ENCODE measurements around the gene GPR132. TPM values are rescaled to one million over a fixed set of nuclear protein-coding genes. Genes with fewer than 3 reads are reported as not detected.

The GPR132 gene
- total and polyA plus RNA-seq, 9 of the 15 experiments (the other 6 are each of a cell fraction or from before 2014, with no cell fraction given): 0.01 to 1.1 (median 0.25) TPM; not detected in 1

DNA sequence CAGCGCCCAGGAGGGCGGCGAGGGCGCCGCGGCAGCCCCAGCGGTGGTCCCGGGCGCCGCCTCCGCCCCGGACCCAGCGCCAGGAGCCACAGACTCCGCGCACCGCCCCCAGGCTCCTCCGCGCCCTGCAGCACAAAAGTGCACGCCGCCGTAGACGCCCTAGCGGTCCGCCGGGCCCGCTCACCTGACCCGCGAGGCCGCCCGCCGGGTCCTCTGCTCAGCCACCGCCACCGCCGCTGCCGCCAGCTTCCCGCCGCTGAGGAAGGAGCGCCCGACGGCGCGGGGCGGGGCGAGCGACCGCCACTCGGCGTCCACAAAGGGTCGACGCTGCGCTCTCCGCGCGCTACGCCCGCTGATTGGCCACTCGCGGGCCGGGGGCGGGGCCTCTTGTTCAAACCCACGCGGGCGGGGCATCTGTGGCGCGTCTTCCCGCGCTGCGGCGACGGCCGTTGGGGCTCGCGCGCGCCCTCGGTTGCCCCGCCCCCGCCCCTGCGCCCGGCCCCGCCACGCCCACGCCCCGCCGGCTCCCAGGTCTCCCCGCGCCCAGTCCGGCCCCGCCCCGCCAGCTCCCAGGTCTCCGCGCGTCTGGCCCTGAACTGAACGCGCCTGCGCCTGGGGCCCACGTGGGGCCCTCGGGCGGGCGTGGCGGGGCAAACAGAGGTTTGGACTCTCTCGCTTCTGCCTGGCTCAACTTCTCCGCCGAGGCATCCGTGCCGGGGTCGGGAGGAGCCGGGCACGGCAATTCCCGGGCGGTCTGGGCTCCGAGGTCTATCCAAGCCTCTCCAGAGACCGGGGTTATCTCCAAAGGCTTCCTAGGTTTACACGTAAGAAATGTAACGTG, 44.2 kb downstream of the GPR132 start, which contains the start of gene CDCA4 (continued):
- TF ChIP-seq, protein P1, sequence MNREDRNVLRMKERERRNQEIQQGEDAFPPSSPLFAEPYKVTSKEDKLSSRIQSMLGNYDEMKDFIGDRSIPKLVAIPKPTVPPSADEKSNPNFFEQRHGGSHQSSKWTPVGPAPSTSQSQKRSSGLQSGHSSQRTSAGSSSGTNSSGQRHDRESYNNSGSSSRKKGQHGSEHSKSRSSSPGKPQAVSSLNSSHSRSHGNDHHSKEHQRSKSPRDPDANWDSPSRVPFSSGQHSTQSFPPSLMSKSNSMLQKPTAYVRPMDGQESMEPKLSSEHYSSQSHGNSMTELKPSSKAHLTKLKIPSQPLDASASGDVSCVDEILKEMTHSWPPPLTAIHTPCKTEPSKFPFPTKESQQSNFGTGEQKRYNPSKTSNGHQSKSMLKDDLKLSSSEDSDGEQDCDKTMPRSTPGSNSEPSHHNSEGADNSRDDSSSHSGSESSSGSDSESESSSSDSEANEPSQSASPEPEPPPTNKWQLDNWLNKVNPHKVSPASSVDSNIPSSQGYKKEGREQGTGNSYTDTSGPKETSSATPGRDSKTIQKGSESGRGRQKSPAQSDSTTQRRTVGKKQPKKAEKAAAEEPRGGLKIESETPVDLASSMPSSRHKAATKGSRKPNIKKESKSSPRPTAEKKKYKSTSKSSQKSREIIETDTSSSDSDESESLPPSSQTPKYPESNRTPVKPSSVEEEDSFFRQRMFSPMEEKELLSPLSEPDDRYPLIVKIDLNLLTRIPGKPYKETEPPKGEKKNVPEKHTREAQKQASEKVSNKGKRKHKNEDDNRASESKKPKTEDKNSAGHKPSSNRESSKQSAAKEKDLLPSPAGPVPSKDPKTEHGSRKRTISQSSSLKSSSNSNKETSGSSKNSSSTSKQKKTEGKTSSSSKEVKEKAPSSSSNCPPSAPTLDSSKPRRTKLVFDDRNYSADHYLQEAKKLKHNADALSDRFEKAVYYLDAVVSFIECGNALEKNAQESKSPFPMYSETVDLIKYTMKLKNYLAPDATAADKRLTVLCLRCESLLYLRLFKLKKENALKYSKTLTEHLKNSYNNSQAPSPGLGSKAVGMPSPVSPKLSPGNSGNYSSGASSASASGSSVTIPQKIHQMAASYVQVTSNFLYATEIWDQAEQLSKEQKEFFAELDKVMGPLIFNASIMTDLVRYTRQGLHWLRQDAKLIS (CRISPR knock-in tag; IDR thresholded peaks at IDR 0.05): no peak
- peak; percentile 19; the same call in 1 of the 2 replicates for TF ChIP-seq EP300 (IDR thresholded peaks at IDR 0.05; ENCODE audit: low read length)
- TF ChIP-seq ZNF282 (CRISPR knock-in tag; IDR thresholded peaks at IDR 0.05): no peak
- no peak for TF ChIP-seq MTA1 (IDR thresholded peaks at IDR 0.05; ENCODE audit: borderline replicate concordance)
- TF ChIP-seq, protein P2, sequence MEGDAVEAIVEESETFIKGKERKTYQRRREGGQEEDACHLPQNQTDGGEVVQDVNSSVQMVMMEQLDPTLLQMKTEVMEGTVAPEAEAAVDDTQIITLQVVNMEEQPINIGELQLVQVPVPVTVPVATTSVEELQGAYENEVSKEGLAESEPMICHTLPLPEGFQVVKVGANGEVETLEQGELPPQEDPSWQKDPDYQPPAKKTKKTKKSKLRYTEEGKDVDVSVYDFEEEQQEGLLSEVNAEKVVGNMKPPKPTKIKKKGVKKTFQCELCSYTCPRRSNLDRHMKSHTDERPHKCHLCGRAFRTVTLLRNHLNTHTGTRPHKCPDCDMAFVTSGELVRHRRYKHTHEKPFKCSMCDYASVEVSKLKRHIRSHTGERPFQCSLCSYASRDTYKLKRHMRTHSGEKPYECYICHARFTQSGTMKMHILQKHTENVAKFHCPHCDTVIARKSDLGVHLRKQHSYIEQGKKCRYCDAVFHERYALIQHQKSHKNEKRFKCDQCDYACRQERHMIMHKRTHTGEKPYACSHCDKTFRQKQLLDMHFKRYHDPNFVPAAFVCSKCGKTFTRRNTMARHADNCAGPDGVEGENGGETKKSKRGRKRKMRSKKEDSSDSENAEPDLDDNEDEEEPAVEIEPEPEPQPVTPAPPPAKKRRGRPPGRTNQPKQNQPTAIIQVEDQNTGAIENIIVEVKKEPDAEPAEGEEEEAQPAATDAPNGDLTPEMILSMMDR (IDR thresholded peaks at IDR 0.05 in 2 of 3, conservative IDR thresholded peaks at IDR 0.05 in 1 of 3; ENCODE audit: insufficient read depth in 2 of 3, low read depth in 1 of 3, low read length in 3 of 3): no peak
- no peak for TF ChIP-seq SMARCB1 (IDR thresholded peaks at IDR 0.05; ENCODE audit: insufficient read length, low read depth)
- TF ChIP-seq MAZ (CRISPR knock-in tag; conservative IDR thresholded peaks at IDR 0.05 in 1 of 2, IDR thresholded peaks at IDR 0.05 in 1 of 2): peak in 1 of 2 experiments; percentile 64
- TF ChIP-seq SP2 (IDR thresholded peaks at IDR 0.05; ENCODE audit: extremely low read depth, low read depth, low read length, poor library complexity, severe bottlenecking): no peak
- no peak for TF ChIP-seq HDAC6 (IDR thresholded peaks at IDR 0.05; ENCODE audit: low read depth, low read length)
- peak; percentile 48; the same call in 1 of the 2 replicates for TF ChIP-seq CREM (IDR thresholded peaks at IDR 0.05; ENCODE audit: low read depth)
- no peak for TF ChIP-seq MYNN (IDR thresholded peaks at IDR 0.05)
- TF ChIP-seq MYNN (CRISPR knock-in tag; IDR thresholded peaks at IDR 0.05): no peak
- TF ChIP-seq FOXJ2 (tag; IDR thresholded peaks at IDR 0.05): no peak
- TF ChIP-seq ASH1L (IDR thresholded peaks at IDR 0.05; ENCODE audit: borderline replicate concordance, low read depth, partially characterized antibody): no peak
- no peak for TF ChIP-seq ZEB2 (IDR thresholded peaks at IDR 0.05)
- TF ChIP-seq, protein P3, sequence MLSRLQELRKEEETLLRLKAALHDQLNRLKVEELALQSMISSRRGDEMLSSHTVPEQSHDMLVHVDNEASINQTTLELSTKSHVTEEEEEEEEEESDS (CRISPR knock-in tag; IDR thresholded peaks at IDR 0.05): no peak
- TF ChIP-seq ARNT (IDR thresholded peaks at IDR 0.05): no peak
- no peak for TF ChIP-seq ZNF24 (IDR thresholded peaks at IDR 0.05)
- TF ChIP-seq, protein P4, sequence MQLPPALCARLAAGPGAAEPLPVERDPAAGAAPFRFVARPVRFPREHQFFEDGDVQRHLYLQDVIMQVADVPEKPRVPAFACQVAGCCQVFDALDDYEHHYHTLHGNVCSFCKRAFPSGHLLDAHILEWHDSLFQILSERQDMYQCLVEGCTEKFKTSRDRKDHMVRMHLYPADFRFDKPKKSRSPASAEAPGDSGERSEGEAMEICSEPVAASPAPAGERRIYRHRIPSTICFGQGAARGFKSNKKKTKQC (CRISPR knock-in tag; IDR thresholded peaks at IDR 0.05): no peak
- TF ChIP-seq DACH1 (IDR thresholded peaks at IDR 0.05; ENCODE audit: partially characterized antibody): no peak
- TF ChIP-seq, protein P5, sequence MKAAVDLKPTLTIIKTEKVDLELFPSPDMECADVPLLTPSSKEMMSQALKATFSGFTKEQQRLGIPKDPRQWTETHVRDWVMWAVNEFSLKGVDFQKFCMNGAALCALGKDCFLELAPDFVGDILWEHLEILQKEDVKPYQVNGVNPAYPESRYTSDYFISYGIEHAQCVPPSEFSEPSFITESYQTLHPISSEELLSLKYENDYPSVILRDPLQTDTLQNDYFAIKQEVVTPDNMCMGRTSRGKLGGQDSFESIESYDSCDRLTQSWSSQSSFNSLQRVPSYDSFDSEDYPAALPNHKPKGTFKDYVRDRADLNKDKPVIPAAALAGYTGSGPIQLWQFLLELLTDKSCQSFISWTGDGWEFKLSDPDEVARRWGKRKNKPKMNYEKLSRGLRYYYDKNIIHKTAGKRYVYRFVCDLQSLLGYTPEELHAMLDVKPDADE (conservative IDR thresholded peaks at IDR 0.05; ENCODE audit: control insufficient read depth, low read depth, low read length): peak; percentile 65; the same call in 1 of the 2 replicates
- TF ChIP-seq ZNF316 (IDR thresholded peaks at IDR 0.05): no peak

Data from K562 (cell line).